Mesendoderm (in vitro differentiated cells): Measurements from ENCODE around the gene SEL1L3.
A peak's percentile ranks its signal among the peaks of the same experiment; 100 is the strongest.
"Not testable (repeated sequence)": the region's sequence is repeated elsewhere in the genome, so short reads cannot be mapped to it uniquely, and the experiment has no call there.

ENCODE experiments used
- DNase-seq: peaks from one replicate; pipeline ENCODE4 v3.0.0; 2013
- H2AK5ac ChIP-seq: 2 replicates; pipeline ENCODE4 v1.6.1; 2013; ENCODE audit warnings: low read length, inconsistent platforms
- H2BK120ac ChIP-seq: 2 replicates; pipeline ENCODE4 v1.6.1; 2013; ENCODE audit warnings: low read depth, mild to moderate bottlenecking, low read length, moderate library complexity, mixed read lengths
- H2BK15ac ChIP-seq: replicated peaks from 2 replicates; pipeline ENCODE4 v1.6.1; 2013; ENCODE audit warnings: low read depth, mild to moderate bottlenecking, moderate library complexity
- H2BK5ac ChIP-seq: 2 replicates; pipeline ENCODE4 v1.6.1; 2013; ENCODE audit warnings: low read length, inconsistent platforms
- H3K18ac ChIP-seq: 2 replicates; pipeline ENCODE4 v1.6.1; 2013; ENCODE audit warnings: mild to moderate bottlenecking, low read length, mixed read lengths
- H3K23ac ChIP-seq: one replicate; pipeline ENCODE4 v1.6.1; 2013; ENCODE audit warnings: low read length
- H3K27ac ChIP-seq: 2 replicates; pipeline ENCODE4 v1.5.1; 2013; ENCODE audit warnings: low read depth, mild to moderate bottlenecking, inconsistent platforms, low read length, moderate library complexity
- H3K27me3 ChIP-seq: 2 replicates; pipeline ENCODE4 v1.6.1; 2013; ENCODE audit warnings: low read length, control low read depth, mild to moderate bottlenecking, inconsistent platforms; ENCODE audit not compliant: insufficient read depth, poor library complexity
- H3K36me3 ChIP-seq: 2 replicates; pipeline ENCODE4 v1.6.1; 2013; ENCODE audit warnings: low read length, inconsistent platforms; ENCODE audit not compliant: control insufficient read depth, insufficient read depth
- H3K4ac ChIP-seq: one replicate; pipeline ENCODE4 v1.6.1; 2013; ENCODE audit warnings: low read depth, mild to moderate bottlenecking, low read length, moderate library complexity
- H3K4me1 ChIP-seq: 2 replicates; pipeline ENCODE4 v1.6.1; 2013; ENCODE audit warnings: low read depth, low read length, inconsistent platforms; ENCODE audit not compliant: control insufficient read depth
- H3K4me2 ChIP-seq: 2 replicates; pipeline ENCODE4 v1.6.1; 2013; ENCODE audit warnings: low read length
- H3K4me3 ChIP-seq: 2 replicates; pipeline ENCODE4 v1.5.1; 2013; ENCODE audit warnings: mild to moderate bottlenecking, low read length
- H3K56ac ChIP-seq: one replicate; pipeline ENCODE4 v1.6.1; 2013; ENCODE audit warnings: low read length
- H3K79me1 ChIP-seq: 2 replicates; pipeline ENCODE4 v1.6.1; 2013; ENCODE audit warnings: low read length, inconsistent platforms
- H3K79me2 ChIP-seq: 2 replicates; pipeline ENCODE4 v1.6.1; 2013; ENCODE audit warnings: mild to moderate bottlenecking, low read length; ENCODE audit not compliant: control insufficient read depth, insufficient read depth
- H3K9ac ChIP-seq: 2 replicates; pipeline ENCODE4 v1.6.1; 2013; ENCODE audit warnings: low read length, inconsistent platforms
- H4K5ac ChIP-seq: one replicate; pipeline ENCODE4 v1.6.1; 2013; ENCODE audit warnings: low read length
- H4K8ac ChIP-seq: one replicate; pipeline ENCODE4 v1.6.1; 2013; ENCODE audit warnings: low read depth, mild to moderate bottlenecking, control low read depth, low read length, moderate library complexity
- WGBS: extraction: QIAGEN DNeasy Blood & Tissue Kit; methylation state at CpG from one replicate; pipeline ENCODE4 v1.1.7; 2013; ENCODE audit warnings: low lambda C conversion rate, missing lambda C conversion rate; ENCODE audit not compliant: insufficient coverage; ENCODE audit errors: extremely low coverage; 5-methylcytosine and 5-hydroxymethylcytosine counted together

The SEL1L3 gene

DNA sequence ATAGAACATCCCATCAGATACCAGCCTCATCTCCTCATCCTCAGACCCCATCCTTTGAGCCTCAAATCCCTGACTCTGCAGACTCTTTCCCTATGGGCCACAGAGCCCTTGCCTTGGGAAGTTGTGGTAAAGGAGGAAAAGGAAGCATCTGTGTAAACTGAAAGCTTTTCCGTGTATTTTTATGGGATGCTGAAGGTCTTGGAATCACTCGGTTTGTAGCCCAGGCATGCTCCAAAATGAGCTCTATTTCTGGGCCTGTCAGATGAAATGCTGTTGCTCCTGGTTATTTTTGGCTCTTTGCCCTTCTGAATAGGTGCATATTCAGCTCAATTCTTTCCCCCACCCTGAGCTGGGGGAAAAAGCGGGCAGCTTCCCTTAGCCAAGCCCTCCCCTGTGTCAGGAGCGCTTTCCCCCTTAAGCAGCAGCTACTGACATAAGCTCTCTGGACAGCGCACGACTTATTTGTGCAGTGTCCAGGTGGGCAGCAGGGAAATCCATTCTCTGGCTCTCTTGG, 5.0 kb upstream of the SEL1L3 start:
- no CpG with 5 or more reads among the region's 6 CpGs for WGBS
- Histone ChIP-seq H3K27me3 (no peaks in the 10 kb centered on the region), H2BK5ac (no peak overlapping the region), H3K4me1 (no peaks in the 10 kb centered on the region), H2BK120ac (no peak overlapping the region), H2AK5ac (no peak overlapping the region), H3K18ac (no peak overlapping the region), H3K79me2 (no peaks in the 10 kb centered on the region), H3K23ac (no peak overlapping the region), H4K5ac (no peak overlapping the region), H3K79me1 (no peaks in the 10 kb centered on the region), H3K56ac (no peak overlapping the region), H3K4ac (no peak overlapping the region), H2BK15ac (no peak overlapping the region), H3K4me3 (no peak overlapping the region), H3K27ac (no peak overlapping the region), H4K8ac (no peak overlapping the region), H3K9ac (no peak overlapping the region), H3K4me2 (no peak overlapping the region), H3K36me3 (no peaks in the 10 kb centered on the region)
- no peak for DNase-seq

- H3K4me1 ChIP-seq, H3K4me2 ChIP-seq, H4K8ac ChIP-seq, H2BK15ac ChIP-seq, H3K79me2 ChIP-seq, H3K18ac ChIP-seq, H2BK120ac ChIP-seq, H3K4me3 ChIP-seq, H2AK5ac ChIP-seq, H2BK5ac ChIP-seq, H3K9ac ChIP-seq, H3K56ac ChIP-seq, H3K4ac ChIP-seq, H3K36me3 ChIP-seq, H3K23ac ChIP-seq, H3K27me3 ChIP-seq, DNase-seq, H3K79me1 ChIP-seq, H3K27ac ChIP-seq, H4K5ac ChIP-seq: not testable (repeated sequence)
- WGBS = no CpG with 5 or more reads among the region's 4 CpGs
Measured at GRCh38 chr4:25866401-25866800, 3.6 kb upstream of the SEL1L3 start.

DNA sequence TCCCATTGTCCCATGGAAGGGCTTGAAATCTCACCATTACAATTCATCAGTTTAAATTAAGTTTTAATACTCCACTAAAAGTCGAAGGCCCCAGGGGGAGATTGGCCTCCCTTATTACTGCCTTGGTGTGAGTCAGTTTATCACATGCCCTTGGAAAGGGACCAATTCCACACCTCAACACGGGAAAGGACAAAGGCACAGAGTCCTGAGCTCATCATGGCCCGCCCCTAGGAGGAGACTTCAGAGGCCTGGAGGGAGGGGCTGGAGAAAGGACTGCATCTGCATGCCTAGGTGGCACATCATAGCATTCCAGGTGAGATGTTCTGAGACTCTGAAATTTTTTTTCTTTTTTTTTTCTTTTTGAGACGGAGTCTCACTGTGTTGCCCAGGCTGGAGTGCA, 2.8 kb upstream of the SEL1L3 start:
- H3K27ac ChIP-seq = no peak overlapping the region
- no peak overlapping the region for H4K8ac ChIP-seq
- no peak overlapping the region for H3K56ac ChIP-seq
- no peaks in the 10 kb centered on the region for H3K4me1 ChIP-seq
- H3K4me3 ChIP-seq = no peak overlapping the region
- no CpG with 5 or more reads among the region's 4 CpGs for WGBS
- H2BK120ac ChIP-seq = no peak overlapping the region
- H3K4ac ChIP-seq = no peak overlapping the region
- H3K4me2 ChIP-seq = no peak overlapping the region
- H4K5ac ChIP-seq = no peak overlapping the region
- H3K9ac ChIP-seq = no peak overlapping the region
- H2BK15ac ChIP-seq = no peak overlapping the region
- H2BK5ac ChIP-seq = no peak overlapping the region
- peak; percentile 91 for DNase-seq
- no peaks in the 10 kb centered on the region for H3K36me3 ChIP-seq
- no peak overlapping the region for H3K23ac ChIP-seq
- H3K79me1 ChIP-seq = no peaks in the 10 kb centered on the region
- H3K27me3 ChIP-seq = no peaks in the 10 kb centered on the region
- no peaks in the 10 kb centered on the region for H3K79me2 ChIP-seq
- H2AK5ac ChIP-seq = no peak overlapping the region
- no peak overlapping the region for H3K18ac ChIP-seq

DNA sequence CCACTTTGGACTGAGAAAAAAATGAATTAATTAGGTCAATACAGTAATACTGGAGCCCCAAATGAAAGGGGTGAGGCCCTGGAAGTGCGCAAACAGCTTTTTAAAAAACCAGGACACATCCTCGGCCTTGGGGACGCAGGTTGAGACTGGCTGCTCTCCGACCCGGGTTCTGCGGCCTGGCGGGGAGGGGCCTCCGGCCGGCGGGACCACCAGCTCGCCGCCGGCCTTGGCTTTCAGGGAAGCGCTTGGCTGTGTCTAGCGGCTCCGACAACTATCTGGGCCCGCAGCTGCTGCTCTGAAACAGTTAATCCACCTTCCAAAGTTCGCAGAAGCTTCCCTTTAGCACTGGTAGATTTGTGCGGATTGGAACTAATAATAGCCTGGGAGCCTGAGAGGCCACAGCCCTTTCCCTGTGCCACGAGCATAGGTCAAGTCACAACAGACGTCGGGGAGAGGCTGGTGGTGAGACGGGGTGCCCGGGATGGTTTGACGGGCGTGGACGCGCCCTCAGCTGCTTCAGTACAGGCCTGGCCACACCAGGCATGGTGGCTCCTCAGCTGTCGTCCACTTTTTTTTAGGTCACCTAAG, 1.1 kb upstream of the SEL1L3 start:
- Histone ChIP-seq H3K4ac (no peak overlapping the region), H4K8ac (no peak overlapping the region), H3K4me2 (peak overlapping the region; percentile 89), H2AK5ac (no peak overlapping the region), H3K79me2 (peaks cover 2% of the 10 kb centered on the region), H3K18ac (peak overlapping the region; percentile 98), H3K79me1 (peaks cover 2% of the 10 kb centered on the region), H2BK120ac (no peak overlapping the region), H2BK5ac (no peak overlapping the region), H3K56ac (peak overlapping the region; percentile 79), H3K4me1 (no peaks in the 10 kb centered on the region), H3K23ac (peak overlapping the region; percentile 19), H3K27me3 (no peaks in the 10 kb centered on the region), H2BK15ac (peak overlapping the region; percentile 3), H4K5ac (no peak overlapping the region), H3K27ac (no peak overlapping the region), H3K9ac (peak overlapping the region; percentile 65), H3K36me3 (no peaks in the 10 kb centered on the region), H3K4me3 (no peak overlapping the region)
- WGBS = no CpG with 5 or more reads among the region's 29 CpGs
- peak; percentile 36 for DNase-seq

DNA sequence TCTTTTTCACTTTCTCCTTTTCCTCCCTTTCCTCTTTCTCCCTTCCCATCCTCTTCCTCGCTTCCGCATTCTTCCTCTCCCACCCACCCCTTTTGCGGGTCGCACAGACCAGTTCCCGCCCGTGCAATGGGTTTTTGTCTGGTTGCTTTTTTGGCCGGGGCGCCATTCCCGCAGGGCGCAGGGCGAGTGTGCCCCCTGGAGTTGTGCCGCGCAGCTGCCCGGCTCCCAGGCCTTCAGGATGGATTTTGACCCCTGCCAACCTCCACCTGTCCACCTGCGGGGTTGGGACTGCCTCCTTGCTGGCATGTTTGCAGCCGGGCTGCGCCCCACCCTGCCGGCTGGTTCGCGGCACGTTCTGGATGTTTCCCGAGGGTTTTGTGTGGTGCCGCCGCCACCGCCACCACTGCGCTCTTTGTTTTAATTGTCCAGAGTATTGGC, 578 bp upstream of the SEL1L3 start:
- no peak overlapping the region for H2BK15ac ChIP-seq
- DNase-seq = peak; percentile 64
- no peak overlapping the region for H2BK5ac ChIP-seq

DNA sequence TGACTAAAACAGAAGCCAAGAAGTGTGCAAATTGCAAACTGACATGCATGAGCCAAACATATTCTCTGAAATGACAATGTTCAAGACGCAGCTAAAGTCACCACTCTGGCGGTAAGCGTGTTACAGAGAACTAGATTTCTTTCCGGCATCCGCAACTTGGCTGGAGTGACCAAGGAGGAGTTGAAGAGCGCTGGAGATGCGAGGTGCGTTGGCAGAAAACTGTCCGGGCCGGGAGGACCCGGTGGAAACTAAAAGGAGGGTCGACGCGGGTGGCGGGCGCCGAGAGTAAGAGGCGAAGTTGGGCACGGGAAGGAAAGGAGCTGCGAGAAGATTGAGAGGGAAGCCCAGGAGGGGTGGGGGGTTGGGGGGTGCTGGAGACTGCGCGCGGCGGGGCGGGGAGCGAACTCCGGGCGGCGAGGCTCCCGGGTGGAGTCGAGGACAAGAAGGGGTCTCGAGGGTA, 807 bp downstream of the SEL1L3 start:
- Histone ChIP-seq H3K4ac (peak overlapping the region; percentile 8), H3K9ac (peak overlapping the region; percentile 8), H3K23ac (no peak overlapping the region), H3K18ac (peak overlapping the region; percentile 98), H2BK120ac (no peak overlapping the region), H2BK5ac (no peak overlapping the region), H3K36me3 (no peaks in the 10 kb centered on the region), H3K4me1 (no peaks in the 10 kb centered on the region), H3K79me2 (peaks cover 2% of the 10 kb centered on the region), H2AK5ac (no peak overlapping the region), H4K8ac (no peak overlapping the region), H3K4me2 (peak overlapping the region; percentile 38), H2BK15ac (no peak overlapping the region), H3K27ac (no peak overlapping the region), H3K79me1 (peaks cover 4% of the 10 kb centered on the region), H3K56ac (peak overlapping the region; percentile 45), H4K5ac (no peak overlapping the region), H3K4me3 (peak overlapping the region; percentile 60), H3K27me3 (no peaks in the 10 kb centered on the region)
- DNase-seq = peak; percentile 60
- no CpG with 5 or more reads among the region's 32 CpGs for WGBS

More for the DNA sequence above, 578 bp upstream of the SEL1L3 start:
- H3K4me1 ChIP-seq = no peaks in the 10 kb centered on the region
- H3K56ac ChIP-seq = peak overlapping the region; percentile 79
- H4K8ac ChIP-seq = no peak overlapping the region
- peak overlapping the region; percentile 89 for H3K4me2 ChIP-seq
- no CpG with 5 or more reads among the region's 26 CpGs for WGBS
- peak overlapping the region; percentile 65 for H3K9ac ChIP-seq
- H2BK120ac ChIP-seq = no peak overlapping the region
- peaks cover 2% of the 10 kb centered on the region for H3K79me1 ChIP-seq
- H3K4me3 ChIP-seq = peak overlapping the region; percentile 59
- no peaks in the 10 kb centered on the region for H3K36me3 ChIP-seq
- H3K4ac ChIP-seq = peak overlapping the region; percentile 83
- peak overlapping the region; percentile 98 for H3K18ac ChIP-seq
- no peak overlapping the region for H3K23ac ChIP-seq
- no peak overlapping the region for H4K5ac ChIP-seq
- H3K27ac ChIP-seq = peak overlapping the region; percentile 59
- no peaks in the 10 kb centered on the region for H3K27me3 ChIP-seq
- H2AK5ac ChIP-seq = no peak overlapping the region
- H3K79me2 ChIP-seq = peaks cover 2% of the 10 kb centered on the region
